GM19043 (cell line): ENCODE data around the gene NEMP2.
"Not testable (repeated sequence)": the region's sequence is repeated elsewhere in the genome, so short reads cannot be mapped to it uniquely, and the experiment has no call there.

Source experiments
- ATAC-seq: cut with Tn5 transposase; IDR thresholded peaks from one replicate; pipeline ENCODE4 v1.9.1; 2021; ENCODE audit warnings: low read depth; ENCODE audit not compliant: unreplicated experiment

NEMP2 gene

GRCh38 chr2:190494600-190495227 is 39.8 kb downstream of the NEMP2 start:
- ATAC-seq = not testable (repeated sequence)

- ATAC-seq = no peak
Observed at GRCh38 chr2:190493095-190493494, 41.4 kb downstream of the NEMP2 start.

GRCh38 chr2:190490502-190490901 is 44.0 kb downstream of the NEMP2 start:
- no peak for ATAC-seq

- ATAC-seq = no peak
Observed at GRCh38 chr2:190489475-190489874, 45.0 kb downstream of the NEMP2 start.

- ATAC-seq = no peak
Observed at GRCh38 chr2:190488516-190489233, 45.8 kb downstream of the NEMP2 start.

- ATAC-seq = no peak
Observed at GRCh38 chr2:190486037-190486623, 48.4 kb downstream of the NEMP2 start.

- ATAC-seq = no peak
Observed at GRCh38 chr2:190482451-190482850, 52.1 kb downstream of the NEMP2 start.

- ATAC-seq = no peak
Observed at GRCh38 chr2:190481339-190481738, 53.2 kb downstream of the NEMP2 start.

GRCh38 chr2:190478572-190479195 is 55.8 kb downstream of the NEMP2 start:
- ATAC-seq = no peak

GRCh38 chr2:190477661-190478454 is 56.7 kb downstream of the NEMP2 start:
- ATAC-seq = no peak

- no peak for ATAC-seq
Observed at GRCh38 chr2:190470256-190470826, 64.2 kb downstream of the NEMP2 start.

- ATAC-seq = no peak
Observed at GRCh38 chr2:190469771-190470170, 64.8 kb downstream of the NEMP2 start.

GRCh38 chr2:190468814-190469569 is 65.5 kb downstream of the NEMP2 start:
- ATAC-seq = no peak

- not testable (repeated sequence) for ATAC-seq
Observed at GRCh38 chr2:190468354-190468753, 66.2 kb downstream of the NEMP2 start.

- ATAC-seq = no peak
Observed at GRCh38 chr2:190467575-190468083, 66.9 kb downstream of the NEMP2 start.

GRCh38 chr2:190466819-190467446 is 67.6 kb downstream of the NEMP2 start:
- no peak for ATAC-seq

GRCh38 chr2:190465060-190465459 is 69.5 kb downstream of the NEMP2 start:
- ATAC-seq = peak; percentile 50

- no peak for ATAC-seq
Observed at GRCh38 chr2:190462611-190463010, 71.9 kb downstream of the NEMP2 start.

- no peak for ATAC-seq
Observed at GRCh38 chr2:190462181-190462580, 72.3 kb downstream of the NEMP2 start.
